Measurements from ENCODE around the gene CD72. TPM values are rescaled to one million over a fixed set of nuclear protein-coding genes. Genes with fewer than 3 reads are reported as not detected.

CD72 gene
- total RNA-seq, 1 donor from 2014 or later = 1.7 TPM

DNA sequence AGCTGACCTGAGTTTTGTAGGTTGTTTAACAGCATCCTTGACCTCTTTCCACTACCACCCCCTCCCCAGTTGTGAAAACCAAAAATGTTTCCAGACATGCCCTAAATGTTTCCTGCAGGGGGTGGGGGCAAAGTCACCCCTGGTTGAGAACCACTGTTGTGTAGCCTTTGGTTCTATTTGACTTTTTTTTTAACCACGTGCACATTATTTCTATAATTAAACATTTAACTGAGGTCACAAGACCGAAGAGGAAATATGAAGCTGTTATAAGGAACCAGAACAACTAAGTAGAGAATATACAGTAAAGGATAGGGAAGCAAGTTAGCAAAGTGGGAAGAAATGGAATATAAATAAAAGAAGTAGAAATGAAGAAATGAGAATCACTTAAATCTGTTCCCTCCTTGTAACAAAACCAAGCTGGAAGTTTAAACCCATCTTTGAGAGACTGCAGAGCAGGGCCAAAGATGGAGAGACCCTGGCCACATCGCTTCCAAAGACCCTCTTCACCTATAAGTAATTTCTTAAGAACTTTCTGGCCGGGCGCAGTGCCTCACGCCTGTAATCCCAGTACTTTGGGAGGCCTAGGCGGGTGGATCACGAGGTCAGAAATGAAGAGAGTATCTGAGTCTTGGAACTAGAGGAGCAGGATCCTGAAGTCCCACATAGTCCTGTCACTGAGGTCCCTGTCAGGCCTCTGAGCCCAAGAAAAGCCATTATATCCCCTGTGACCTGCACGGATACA lies 18.1 kb upstream of the CD72 start:
- H3K4me3 ChIP-seq (ENCODE audit: low read depth, low read length) = no peak overlapping the region
- TF ChIP-seq, protein P1, sequence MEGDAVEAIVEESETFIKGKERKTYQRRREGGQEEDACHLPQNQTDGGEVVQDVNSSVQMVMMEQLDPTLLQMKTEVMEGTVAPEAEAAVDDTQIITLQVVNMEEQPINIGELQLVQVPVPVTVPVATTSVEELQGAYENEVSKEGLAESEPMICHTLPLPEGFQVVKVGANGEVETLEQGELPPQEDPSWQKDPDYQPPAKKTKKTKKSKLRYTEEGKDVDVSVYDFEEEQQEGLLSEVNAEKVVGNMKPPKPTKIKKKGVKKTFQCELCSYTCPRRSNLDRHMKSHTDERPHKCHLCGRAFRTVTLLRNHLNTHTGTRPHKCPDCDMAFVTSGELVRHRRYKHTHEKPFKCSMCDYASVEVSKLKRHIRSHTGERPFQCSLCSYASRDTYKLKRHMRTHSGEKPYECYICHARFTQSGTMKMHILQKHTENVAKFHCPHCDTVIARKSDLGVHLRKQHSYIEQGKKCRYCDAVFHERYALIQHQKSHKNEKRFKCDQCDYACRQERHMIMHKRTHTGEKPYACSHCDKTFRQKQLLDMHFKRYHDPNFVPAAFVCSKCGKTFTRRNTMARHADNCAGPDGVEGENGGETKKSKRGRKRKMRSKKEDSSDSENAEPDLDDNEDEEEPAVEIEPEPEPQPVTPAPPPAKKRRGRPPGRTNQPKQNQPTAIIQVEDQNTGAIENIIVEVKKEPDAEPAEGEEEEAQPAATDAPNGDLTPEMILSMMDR (IDR thresholded peaks at IDR 0.05; ENCODE audit: insufficient read depth, low read length, poor library complexity, severe bottlenecking) = no peak
- H3K27me3 ChIP-seq (ENCODE audit: control insufficient read depth, insufficient read depth, low read length) = no peaks in the 10 kb centered on the region
- no peak for DNase-seq (ENCODE audit: low read depth)
- no peaks in the 10 kb centered on the region for H3K36me3 ChIP-seq (ENCODE audit: control insufficient read depth, insufficient read depth, low read length)

DNA sequence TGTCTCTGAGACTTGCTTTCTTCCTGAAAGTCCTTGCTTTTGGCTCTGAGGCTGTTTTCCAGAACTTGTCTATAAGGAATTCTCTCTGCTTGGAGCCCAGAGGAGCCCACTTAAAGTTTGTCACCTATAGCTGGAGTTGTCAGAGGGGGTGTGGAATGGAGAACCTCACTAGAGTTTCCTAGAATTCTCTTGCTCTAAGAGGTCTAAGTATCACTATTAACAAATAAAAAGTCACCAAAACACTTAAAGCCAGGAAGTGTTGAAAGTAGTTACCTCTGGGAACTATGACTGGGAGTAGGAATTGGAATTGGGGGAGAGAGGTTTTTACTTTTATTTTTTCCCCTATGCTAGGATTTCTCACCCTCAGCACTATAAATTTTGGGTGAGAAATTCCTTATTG lies 17.5 kb upstream of the CD72 start:
- TF ChIP-seq, protein P1 (IDR thresholded peaks at IDR 0.05; ENCODE audit: insufficient read depth, low read length, poor library complexity, severe bottlenecking) = no peak
- Histone ChIP-seq H3K27me3 (ENCODE audit: control insufficient read depth, insufficient read depth, low read length) (no peaks in the 10 kb centered on the region), H3K36me3 (ENCODE audit: control insufficient read depth, insufficient read depth, low read length) (no peaks in the 10 kb centered on the region)

DNA sequence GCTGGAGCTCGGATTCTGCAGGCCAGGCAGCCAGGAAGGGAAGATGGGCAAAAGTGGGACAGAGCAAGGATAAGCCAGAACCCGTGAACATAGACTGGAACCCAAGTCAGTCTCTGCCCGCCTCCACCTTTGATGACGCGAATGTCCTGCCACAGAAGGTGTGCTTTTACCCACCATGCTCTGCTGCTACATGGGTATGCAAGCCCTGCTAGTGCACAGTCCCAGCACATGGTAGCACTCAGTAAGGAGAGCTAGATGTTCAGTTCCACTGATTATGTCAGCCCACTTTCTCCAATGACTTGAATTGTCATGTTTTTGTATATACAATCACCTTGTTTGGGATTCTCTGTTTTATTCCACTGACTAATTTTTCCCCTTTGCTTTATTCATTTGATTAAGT lies 11.4 kb upstream of the CD72 start:
- DNase-seq (ENCODE audit: low read depth) = no peak
- Histone ChIP-seq H3K4me3 (ENCODE audit: low read depth, low read length) (no peak overlapping the region), H3K27me3 (ENCODE audit: control insufficient read depth, insufficient read depth, low read length) (no peaks in the 10 kb centered on the region), H3K36me3 (ENCODE audit: control insufficient read depth, insufficient read depth, low read length) (no peaks in the 10 kb centered on the region)
- TF ChIP-seq, protein P1 (IDR thresholded peaks at IDR 0.05; ENCODE audit: insufficient read depth, low read length, poor library complexity, severe bottlenecking) = no peak

More for the DNA sequence above, 17.5 kb upstream of the CD72 start:
- H3K4me3 ChIP-seq (ENCODE audit: low read depth, low read length) = no peak overlapping the region
- DNase-seq (ENCODE audit: low read depth) = no peak

DNA sequence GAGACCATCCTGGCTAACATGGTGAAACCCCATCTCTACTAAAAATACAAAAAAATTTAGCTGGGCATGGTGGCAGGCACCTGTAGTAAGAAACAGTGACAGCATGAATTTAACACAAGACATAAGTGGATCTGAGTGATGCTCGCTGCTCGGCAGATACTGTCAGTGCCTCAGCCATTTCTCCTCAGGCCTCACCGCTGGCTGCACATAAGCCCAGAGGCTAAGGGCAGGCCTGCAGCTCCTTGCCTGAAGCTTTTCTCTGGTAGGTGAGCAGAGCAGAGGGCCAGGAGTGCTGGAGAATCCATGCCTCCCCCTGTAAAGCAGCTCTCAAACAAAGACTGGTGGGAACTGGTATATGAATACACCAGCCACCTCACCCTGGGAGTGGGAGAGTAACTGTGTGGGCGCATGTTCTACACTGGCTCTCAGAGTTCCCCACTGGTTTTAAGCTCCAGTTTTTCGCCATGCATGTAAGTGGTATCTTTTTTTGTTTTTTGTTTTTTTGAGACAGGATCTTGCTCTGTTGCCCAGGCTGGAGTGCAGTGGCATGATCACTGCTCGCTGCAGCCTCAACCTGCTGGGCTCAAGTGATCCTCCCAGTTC lies 10.3 kb upstream of the CD72 start:
- Histone ChIP-seq H3K4me3 (ENCODE audit: low read depth, low read length) (no peak overlapping the region), H3K36me3 (ENCODE audit: control insufficient read depth, insufficient read depth, low read length) (no peaks in the 10 kb centered on the region), H3K27me3 (ENCODE audit: control insufficient read depth, insufficient read depth, low read length) (no peaks in the 10 kb centered on the region)
- no peak for DNase-seq (ENCODE audit: low read depth)
- TF ChIP-seq, protein P1 (IDR thresholded peaks at IDR 0.05; ENCODE audit: insufficient read depth, low read length, poor library complexity, severe bottlenecking) = no peak

DNA sequence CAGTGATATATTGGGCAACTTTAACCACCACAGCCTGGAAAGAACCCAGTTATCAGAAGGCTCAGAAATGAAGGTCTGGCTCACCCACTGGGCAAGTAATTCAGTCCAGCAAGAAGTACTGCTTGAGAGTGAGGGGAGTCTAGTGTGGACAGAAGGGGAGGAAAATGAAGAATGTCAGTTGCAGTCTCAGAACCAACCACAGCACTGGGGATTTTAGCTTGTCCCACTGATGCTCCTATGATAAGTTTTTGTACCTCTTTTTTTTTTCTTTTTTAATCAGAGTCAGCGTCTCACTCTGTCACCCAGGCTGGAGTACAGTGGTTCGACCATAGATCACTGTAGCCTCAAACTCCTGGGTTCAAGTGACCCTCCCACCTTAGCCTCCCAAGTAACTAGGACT lies 9.4 kb upstream of the CD72 start:
- Histone ChIP-seq H3K27me3 (ENCODE audit: control insufficient read depth, insufficient read depth, low read length) (no peaks in the 10 kb centered on the region), H3K36me3 (ENCODE audit: control insufficient read depth, insufficient read depth, low read length) (no peaks in the 10 kb centered on the region), H3K4me3 (ENCODE audit: low read depth, low read length) (no peak overlapping the region)
- DNase-seq (ENCODE audit: low read depth) = no peak
- TF ChIP-seq, protein P1 (IDR thresholded peaks at IDR 0.05; ENCODE audit: insufficient read depth, low read length, poor library complexity, severe bottlenecking) = no peak

Data from kidney epithelial cell (primary cell).